Skeletal muscle cell (primary cell): ENCODE measurements around the gene MAMDC2.
A peak's percentile ranks its signal among the peaks of the same experiment; 100 is the strongest.

Source experiments
- DNase-seq: peaks from one replicate; pipeline ENCODE4 v3.0.0-alpha.2; 2010; ENCODE audit warnings: low read depth
- H3K4me3 ChIP-seq: 2 replicates; pipeline ENCODE4 v1.5.1; 2011; ENCODE audit warnings: low read depth, mild to moderate bottlenecking, control low read depth, low read length, moderate library complexity

Gene MAMDC2

GRCh38 chr9:70043689-70044489 lies at the start of gene MAMDC2:
MAMDC2 (plus strand) TSS chr9:70043848; CDS start chr9:70044198, 350 bp downstream.
- H3K4me3 ChIP-seq: peak within 1 kb of the TSS; percentile 61
- DNase-seq: no peak

GRCh38 chr9:69995846-69996245 lies 47.8 kb upstream of the MAMDC2 start:
- H3K4me3 ChIP-seq: no peak overlapping the region
- no peak for DNase-seq

GRCh38 chr9:69996967-69997366 lies 46.7 kb upstream of the MAMDC2 start:
- no peak overlapping the region for H3K4me3 ChIP-seq
- peak; percentile 78 for DNase-seq

GRCh38 chr9:69997524-69997923 lies 46.1 kb upstream of the MAMDC2 start:
- DNase-seq: no peak
- no peak overlapping the region for H3K4me3 ChIP-seq

GRCh38 chr9:69999315-69999714 lies 44.3 kb upstream of the MAMDC2 start:
- no peak for DNase-seq
- no peak overlapping the region for H3K4me3 ChIP-seq

GRCh38 chr9:70000469-70000868 lies 43.2 kb upstream of the MAMDC2 start:
- DNase-seq: no peak
- H3K4me3 ChIP-seq: no peak overlapping the region

- no peak overlapping the region for H3K4me3 ChIP-seq
- DNase-seq: peak; percentile 47
Measured at GRCh38 chr9:70003901-70004714, 39.5 kb upstream of the MAMDC2 start.

- no peak overlapping the region for H3K4me3 ChIP-seq
- DNase-seq: no peak
Measured at GRCh38 chr9:70006306-70006705, 37.3 kb upstream of the MAMDC2 start.

- no peak for DNase-seq
- H3K4me3 ChIP-seq: no peak overlapping the region
Measured at GRCh38 chr9:70007831-70008230, 35.8 kb upstream of the MAMDC2 start.

GRCh38 chr9:70010015-70010414 lies 33.6 kb upstream of the MAMDC2 start:
- H3K4me3 ChIP-seq: no peak overlapping the region
- no peak for DNase-seq

- no peak overlapping the region for H3K4me3 ChIP-seq
- DNase-seq: no peak
Measured at GRCh38 chr9:70011366-70011765, 32.3 kb upstream of the MAMDC2 start.

- no peak overlapping the region for H3K4me3 ChIP-seq
- DNase-seq: no peak
Measured at GRCh38 chr9:70012569-70012968, 31.1 kb upstream of the MAMDC2 start.

GRCh38 chr9:70013598-70014196 lies 30.0 kb upstream of the MAMDC2 start:
- no peak overlapping the region for H3K4me3 ChIP-seq
- DNase-seq: no peak

GRCh38 chr9:70015099-70015498 lies 28.5 kb upstream of the MAMDC2 start:
- H3K4me3 ChIP-seq: no peak overlapping the region
- no peak for DNase-seq

GRCh38 chr9:70020217-70020616 lies 23.4 kb upstream of the MAMDC2 start:
- H3K4me3 ChIP-seq: no peak overlapping the region
- DNase-seq: no peak

GRCh38 chr9:70020991-70021571 lies 22.6 kb upstream of the MAMDC2 start:
- H3K4me3 ChIP-seq: no peak overlapping the region
- DNase-seq: peak; percentile 69

- DNase-seq: no peak
- no peak overlapping the region for H3K4me3 ChIP-seq
Measured at GRCh38 chr9:70028287-70028686, 15.4 kb upstream of the MAMDC2 start.

- DNase-seq: no peak
Measured at GRCh38 chr9:70030156-70030555, 13.5 kb upstream of the MAMDC2 start.

GRCh38 chr9:70031141-70031545 lies 12.5 kb upstream of the MAMDC2 start:
- no peak for DNase-seq
- no peak overlapping the region for H3K4me3 ChIP-seq

More at GRCh38 chr9:70030156-70030555, 13.5 kb upstream of the MAMDC2 start:
- no peak overlapping the region for H3K4me3 ChIP-seq

- no peak overlapping the region for H3K4me3 ChIP-seq
- DNase-seq: no peak
Measured at GRCh38 chr9:70034271-70034711, 9.4 kb upstream of the MAMDC2 start.
